HG02759 (cell line): ENCODE data around the gene CARD10.
"Not testable (repeated sequence)": the region's sequence is repeated elsewhere in the genome, so short reads cannot be mapped to it uniquely, and the experiment has no call there.

Source experiments
- ATAC-seq: cut with Tn5 transposase; IDR thresholded peaks from one replicate; pipeline ENCODE4 v1.9.1; 2021; ENCODE audit warnings: mild to moderate bottlenecking, moderate library complexity; ENCODE audit not compliant: unreplicated experiment

CARD10 gene

DNA sequence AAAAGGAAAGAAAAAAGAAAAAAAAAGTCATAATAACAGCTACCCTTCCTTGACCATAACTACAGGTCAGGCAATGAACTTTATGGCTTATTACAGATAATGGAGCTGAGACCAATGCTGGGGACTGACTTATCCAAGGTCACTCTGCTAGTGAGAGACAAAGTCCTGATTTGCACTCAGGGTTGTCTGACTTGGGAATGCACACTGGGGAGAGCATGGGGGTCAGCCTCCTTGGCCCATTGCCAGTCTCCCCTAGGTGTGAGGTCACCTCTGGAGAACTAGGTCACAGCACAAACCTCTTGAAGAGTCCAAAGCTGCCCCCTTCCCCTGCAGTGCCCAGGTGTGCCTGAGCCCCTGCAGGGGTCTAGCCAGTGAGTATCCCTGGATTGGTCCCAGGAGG lies 35.8 kb upstream of the CARD10 start:
- no peak for ATAC-seq

DNA sequence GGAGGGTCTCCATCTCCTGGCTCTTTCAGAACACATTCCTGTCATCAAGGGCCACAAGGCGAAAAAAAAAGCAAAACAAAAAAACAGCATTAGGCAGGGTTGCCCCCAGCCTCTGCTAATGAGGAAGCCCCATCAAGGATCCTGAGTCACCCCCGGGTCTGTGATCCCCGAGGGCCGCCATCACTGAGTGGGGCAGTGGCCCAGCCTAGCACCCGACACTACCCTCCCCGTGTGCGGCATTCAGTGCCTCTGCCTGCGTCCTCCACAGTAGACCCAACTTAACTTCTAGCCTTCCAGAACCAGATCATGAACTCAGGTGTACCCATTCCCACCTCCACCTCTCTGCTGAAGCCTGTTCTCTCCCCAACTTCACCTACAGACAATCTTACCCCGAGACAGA lies 34.5 kb upstream of the CARD10 start:
- ATAC-seq, result no peak

DNA sequence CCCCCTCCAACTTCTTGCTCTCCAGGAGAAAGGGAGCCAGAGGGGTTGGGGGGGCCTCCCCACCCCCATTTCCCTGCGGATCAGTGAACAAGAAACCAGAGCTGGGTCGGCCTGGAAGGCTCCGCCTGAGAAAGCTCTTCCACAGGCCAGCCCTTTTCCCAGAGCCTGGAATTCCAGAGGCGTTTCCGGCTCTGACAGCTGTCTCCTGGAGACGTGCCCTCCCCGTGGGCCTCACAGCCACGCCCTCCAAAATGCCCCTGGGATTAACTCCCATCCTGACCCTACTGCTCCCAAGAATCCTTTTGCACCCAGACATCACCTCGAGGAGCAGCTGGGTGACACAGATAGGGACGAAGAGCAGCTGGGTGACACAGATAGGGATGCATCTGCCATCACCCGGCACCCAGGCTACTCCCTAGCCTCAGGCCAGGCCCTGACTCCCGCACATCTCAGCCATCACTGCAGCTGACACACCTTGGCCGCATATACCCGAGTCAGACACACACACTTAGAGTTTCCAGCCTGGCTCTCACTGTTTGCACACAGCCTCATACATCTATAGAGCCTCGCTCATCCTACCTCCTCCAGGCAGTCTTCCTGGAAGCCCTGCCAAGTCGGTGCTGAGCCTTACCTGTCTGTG lies 33.4 kb upstream of the CARD10 start:
- no peak for ATAC-seq

DNA sequence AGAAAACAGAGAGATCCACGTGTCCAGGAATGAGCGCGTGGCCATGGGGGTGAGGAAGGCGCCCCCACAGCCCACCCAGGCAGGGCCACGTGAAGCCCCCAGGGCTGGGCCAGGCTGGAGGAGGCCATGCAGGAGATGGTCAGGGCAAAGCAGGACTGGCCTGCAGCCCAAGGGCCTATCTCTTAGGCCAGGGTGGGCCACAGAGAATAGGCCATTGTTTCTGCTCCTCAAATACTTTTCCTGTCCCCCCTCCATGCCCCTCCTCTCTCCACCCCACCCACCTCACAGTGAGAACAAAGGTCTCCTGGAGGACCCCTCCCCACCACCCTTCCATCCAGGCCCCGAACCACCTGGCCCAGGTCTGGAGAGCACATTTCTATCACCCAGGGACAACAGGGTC lies 32.8 kb upstream of the CARD10 start:
- ATAC-seq, result no peak

DNA sequence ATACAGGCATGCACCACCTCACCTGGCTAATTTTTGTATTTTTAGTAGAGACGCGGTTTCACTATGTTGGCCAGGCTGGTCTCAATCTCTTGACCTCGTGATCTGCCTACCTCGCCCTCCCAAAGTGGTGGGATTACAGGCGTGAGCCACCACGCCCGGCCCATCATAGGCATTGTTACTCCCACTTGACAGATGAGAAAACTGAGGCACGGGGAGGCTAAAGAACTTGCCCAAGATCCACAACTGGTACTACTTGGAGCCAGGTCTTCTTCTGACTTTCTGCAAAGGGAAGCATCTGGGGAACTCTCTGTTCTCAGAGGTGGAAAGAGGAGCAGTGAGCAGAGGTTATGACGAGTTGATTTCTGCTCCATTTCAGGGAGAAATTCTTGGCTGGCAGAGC lies 31.7 kb upstream of the CARD10 start:
- not testable (repeated sequence) for ATAC-seq

DNA sequence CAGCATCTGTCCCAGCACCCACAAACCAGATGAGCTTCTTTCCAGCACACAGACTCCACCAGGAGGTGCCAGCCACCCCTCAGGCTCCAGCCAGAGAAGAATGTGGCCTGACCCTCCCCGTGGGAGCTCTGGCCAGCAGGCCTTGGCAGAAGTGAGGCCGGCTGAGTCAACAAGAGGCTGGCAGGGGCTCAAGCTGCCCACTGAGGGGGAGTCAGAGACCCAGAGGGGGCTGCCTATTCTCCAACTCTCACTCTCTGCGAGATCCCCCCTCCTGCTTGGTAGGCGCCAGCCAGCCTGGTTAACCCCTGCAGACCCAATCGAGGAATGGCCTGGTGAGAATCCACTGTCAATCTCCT lies 30.5 kb upstream of the CARD10 start:
- ATAC-seq, result no peak

DNA sequence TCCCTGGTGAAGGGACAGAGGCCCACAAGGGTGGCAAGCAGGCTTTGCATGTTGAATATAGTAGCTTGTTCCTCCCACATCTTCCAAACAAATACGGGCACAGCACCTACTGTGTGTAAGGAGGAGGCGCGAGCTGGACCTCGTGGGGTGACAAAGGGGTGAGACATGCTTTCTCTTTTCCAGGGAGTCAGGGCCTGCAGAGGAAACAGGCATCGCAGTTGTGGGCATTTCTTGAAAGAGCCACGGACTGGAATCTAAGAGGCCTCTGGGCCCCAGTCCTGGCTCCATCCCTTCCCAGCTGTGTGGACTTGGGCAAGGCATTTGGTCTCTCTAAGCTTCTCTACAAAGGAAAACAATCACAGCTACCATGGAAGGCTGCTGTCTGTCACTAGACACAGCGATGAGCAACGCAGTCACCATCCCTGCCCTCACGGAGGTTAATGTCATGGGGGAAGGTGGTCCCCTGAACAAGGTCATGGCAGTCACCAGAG lies 28.1 kb upstream of the CARD10 start:
- ATAC-seq, result no peak

DNA sequence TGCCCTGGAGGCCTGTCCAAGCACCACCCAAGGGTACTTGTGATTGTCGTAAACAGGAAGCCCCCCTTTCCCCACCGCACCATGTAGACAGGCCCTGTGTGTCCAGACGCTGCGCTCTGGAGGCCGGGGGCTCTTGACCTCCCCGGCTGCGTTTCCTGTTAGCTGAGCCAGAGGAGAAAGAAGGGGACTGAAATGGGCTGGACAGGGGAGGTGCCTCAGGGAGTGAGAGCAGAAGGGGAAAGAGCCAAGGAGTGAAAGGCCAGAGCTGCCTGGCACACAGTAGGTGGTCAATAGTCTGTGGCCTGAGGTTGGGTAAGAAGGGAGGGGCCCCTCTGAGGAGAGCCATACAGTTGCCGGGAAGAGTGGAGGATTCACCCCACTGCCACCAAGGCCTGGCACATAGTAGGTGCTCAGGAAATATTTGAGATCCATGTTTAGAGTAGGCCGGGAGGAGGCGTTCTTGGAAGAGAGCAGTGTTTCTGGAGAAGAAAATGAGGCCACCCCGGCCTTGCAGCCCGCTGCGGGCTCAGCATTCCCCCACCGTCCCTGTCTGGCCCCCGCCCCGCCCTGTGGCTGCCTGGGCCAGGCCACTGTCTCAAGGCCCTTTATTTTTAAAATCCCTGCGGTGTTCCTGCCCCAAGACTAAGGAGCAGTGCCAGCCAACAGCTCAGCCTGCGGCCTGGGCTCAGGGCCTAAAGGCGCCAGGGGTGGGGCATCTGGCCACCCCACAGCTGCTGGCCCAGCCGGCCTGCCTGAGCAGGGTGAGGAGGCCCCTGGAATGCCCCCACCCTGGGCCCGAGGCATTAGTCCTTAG lies 27.4 kb upstream of the CARD10 start:
- no peak for ATAC-seq

DNA sequence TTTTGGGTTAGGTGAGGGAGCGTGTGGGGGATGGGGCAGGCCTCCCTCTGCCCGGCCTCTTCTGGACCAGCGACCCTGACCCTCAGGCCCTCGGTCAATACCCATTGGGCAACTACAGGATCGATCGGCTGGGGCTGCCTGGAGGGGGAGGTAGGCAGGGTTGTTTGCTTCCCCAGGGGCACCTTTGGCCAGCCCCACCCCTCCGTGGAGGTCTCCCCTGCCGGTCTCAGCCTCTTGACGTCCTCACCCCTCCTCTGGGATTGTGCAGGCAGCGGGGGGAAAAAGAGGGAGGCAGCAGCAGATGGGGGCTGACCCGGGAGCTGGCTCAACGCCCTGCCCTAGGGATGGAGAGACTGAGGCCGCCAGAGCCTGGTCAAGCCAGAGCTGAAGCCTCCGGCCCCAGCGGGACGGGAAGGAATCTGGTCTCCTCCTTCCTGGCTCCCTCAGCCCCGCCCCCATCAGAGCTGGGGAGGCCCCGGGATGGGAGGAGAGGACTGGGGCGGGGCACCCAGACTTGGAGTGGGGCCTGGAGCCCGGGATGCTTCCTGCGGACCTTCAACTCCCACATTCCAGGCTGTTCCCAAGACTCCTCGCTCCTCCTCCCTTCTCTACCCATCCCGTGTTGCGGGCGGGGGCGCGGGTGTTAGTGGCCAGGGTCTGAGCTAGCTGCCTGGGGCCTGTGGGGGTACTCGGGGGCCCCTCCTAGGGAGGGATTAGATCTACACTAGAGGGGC lies 26.7 kb upstream of the CARD10 start:
- ATAC-seq, result no peak

DNA sequence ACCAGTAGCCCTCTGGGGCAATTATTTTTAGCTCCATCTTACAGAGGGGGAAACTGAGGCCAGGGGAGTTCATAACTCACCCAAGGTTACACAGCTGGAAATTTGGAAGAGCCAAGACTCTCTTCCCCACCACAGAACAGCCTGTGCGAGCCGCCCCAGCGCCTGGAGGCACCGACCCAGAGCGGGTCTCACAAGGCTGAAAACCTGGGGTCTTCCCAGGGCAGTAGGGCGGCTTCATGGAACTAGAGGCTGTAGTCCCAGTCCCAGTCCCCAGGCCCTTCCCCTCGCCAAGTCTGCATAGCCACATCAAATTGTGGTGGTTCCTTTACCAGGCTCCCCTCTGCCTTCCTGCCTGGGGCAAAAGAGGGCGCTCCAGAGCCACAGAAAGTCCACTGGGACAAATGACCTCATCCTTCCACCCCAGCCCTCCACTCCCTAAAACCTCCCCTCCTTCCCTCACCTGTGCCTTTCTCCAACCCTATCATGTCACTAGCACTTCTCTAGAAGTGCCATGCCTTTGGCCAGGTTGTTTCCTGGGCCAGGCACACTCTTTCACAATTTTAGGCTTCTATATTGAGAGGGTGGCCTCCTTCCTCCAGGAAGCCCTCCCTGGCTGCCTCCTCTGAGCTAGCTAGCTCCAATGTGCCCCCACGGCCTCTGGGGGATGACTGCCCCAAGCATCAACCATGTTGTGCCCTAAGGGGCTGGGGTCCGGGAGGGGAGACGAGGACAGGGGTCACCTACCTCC lies 25.9 kb upstream of the CARD10 start:
- no peak for ATAC-seq

DNA sequence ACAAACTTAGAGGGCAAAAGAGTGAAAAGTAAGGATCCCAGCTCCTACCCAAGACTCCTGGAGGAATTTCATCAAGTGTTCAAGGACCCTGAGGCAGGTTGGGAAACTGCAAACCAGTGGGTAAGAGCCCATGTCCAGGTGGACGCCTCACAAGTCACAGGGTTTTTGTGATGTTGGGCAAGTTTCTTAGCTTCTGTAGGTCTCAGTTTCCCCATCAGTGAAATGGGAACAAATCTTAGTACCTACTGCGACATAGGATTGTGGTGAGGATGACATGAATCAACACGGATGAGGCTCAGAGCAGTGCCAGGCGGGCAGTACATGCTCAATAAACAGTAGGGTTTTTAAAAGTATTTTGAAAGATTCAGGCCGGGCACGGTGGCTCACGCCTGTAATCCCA lies 23.7 kb upstream of the CARD10 start:
- ATAC-seq, result no peak

DNA sequence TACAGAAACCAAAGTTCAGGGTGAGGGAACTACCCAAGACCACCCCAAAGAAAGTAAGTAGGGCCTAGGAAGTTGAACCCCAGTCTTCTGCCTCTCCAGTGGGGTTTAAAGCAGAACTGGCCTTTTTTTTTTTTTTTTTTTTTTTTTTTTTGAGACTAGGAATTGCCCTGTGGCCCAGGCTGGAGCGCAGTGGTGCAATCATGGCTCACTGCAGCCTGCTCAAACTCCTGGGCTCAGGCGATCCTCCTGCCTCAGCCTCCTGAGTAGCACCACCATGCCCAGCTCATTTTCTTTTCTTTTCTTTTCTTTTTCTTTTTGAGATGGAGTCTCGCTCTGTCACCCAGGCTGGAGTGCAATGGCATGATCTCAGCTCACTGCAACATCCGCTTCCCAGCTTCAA lies 23.2 kb upstream of the CARD10 start:
- not testable (repeated sequence) for ATAC-seq

DNA sequence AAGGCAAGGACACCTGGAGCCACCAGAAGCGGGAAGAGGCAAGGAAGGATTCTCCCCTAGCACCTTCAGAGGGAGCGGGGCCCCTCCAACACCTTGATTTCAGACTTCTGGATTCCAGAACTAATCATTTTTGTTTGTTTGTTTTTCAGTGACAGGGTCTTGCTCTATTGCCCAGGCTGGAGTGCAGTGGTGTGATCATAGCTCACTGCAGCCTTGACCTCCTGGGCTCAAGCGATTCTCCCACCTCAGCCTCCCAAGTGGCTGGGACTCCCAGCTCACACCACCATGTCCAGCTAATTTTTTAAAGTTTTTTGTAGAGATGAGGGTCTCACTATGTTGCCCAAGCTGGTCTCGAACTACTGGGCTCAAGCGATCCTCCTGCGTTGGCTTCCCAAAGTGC lies 20.6 kb upstream of the CARD10 start:
- ATAC-seq, result not testable (repeated sequence)

DNA sequence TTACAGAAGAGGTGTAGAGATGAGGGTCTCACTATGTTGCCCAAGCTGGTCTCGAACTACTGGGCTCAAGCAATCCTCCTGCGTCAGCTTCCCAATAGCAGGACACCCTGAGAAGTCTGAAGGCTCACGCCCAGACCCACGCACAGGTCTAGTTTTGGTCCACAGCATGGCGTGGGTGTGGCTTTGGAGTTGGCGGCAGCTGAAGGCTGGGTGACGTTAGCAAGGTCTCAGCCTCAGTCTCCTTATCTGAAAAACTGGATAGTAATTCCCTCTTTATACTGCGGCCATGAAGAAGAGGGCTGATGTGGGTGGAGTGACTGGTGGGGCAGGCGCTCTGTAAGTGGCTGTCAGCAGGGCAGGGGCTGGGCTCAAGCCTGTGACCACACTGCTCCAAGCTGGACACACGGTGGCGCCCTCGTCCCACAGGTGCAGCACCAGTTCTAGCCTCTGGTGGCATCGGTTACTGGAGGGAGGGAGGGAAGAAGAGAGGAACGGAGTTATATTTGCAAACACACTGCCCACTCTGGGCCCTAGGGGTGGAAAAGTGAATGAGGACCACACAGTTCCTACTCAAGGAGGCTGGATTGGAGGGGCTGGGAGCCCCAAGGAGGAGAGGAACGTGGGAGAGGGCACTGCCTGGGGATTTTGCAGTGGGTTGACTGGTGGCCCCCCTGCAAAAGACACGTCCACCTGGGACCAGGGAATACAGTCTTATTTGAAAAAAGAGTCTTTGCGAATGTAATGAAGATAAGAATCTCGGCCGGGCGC lies 19.6 kb upstream of the CARD10 start:
- peak; percentile 76 for ATAC-seq

DNA sequence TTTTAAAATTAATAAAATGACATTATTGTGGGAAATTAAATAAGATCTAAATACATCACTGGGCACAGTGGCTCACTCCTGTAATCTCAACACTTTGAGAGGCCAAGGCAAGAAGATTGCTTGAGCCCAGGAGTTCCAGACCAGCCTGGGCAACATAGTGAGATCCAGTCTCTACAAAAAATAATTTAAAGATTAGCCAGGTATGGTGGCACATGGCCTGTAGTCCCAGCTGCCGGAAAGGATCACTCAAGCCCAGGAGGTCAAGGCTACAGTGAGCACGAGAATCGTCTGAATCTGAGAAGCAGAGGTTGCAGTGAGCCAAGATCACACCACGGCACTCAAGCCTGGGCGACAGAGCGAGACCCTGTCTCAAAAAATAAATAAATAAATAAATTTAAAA lies 15.9 kb upstream of the CARD10 start:
- ATAC-seq, result no peak

DNA sequence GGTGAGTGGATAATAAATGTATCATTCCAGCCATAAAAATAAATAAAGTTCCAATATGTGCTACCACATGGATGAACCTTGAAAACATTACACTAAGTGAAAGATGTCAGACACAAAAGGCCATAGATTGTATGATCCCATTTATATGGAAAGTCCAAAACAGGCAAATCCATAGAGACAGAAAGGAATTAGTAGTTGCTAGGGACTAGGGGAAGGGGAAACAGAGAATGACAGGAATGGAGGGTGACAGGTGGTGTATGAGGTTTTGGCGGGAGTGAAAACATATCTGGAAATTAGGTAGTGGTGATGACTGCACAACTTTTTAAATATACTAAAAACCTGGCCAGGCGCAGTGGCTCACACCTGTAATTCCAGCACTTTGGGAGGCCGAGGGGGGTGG lies 15.2 kb upstream of the CARD10 start:
- ATAC-seq, result no peak

DNA sequence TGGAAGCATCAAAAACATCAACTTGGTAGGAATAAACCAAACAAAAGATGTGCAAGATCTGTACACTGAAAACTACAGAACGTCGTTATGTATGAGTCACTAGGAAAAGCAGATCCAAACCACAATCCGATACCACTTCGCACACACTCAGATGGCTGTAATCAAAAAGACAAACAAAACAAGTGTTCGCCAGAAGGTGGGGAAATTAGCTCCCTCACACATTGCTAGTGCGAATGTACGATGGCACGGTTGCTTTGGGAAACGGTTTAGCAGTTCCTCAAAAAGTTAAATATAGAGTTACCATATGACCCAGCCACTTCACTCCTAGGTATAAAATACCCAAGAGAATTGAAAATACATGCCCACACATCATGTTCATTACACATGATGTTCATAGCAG lies 14.8 kb upstream of the CARD10 start:
- ATAC-seq, result no peak

DNA sequence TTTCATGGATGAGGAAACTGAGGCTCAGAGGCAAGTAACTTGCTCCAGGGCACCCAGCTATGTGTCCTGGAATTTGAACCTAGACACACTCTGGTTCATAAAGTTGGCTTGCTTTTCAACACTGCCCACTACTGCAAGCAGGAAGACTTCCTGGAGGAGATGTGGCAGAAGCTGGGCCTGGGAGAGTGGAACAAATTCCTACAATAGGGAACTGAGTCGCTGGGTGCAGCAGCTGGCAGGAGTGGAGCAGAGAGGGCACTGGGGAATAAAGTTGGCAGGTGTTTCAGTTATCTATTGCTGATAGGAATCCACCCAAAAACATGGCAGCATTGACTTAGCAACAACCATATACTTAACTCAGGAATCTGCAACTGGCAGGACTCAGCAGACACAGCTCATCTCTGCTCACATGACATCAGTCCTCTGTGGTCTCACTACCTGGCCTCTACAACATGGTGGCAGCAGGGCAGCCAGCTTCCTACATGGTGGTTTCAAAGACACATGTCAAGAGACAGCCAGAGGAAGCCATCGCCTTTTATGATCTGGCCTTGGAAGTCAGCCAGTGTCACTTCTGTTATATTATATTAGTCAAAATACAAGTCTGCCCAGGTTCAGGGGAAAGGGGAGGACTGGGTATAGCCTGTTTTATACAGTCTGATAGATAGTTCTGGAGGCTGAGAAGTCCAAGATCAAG lies 10.6 kb upstream of the CARD10 start:
- no peak for ATAC-seq

DNA sequence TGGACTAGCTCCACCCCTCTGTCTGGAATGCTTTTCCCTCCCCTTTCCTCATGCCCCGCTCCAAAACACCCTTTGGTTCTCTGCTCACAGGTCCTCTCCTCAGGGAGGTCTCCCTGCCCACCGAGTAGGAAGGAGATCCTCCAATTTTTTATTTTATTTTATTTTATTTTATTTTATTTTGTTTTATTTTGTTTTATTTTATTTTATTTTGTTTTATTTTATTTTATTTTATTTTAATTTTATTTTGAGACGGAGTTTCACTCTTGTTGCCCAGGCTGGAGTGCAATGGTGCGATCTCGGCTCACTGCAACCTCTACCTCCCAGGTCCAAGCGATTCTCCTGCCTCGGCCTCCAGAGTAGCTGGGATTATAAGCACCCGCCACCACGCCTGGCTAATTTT lies 8.7 kb upstream of the CARD10 start:
- not testable (repeated sequence) for ATAC-seq
